Measurements from ENCODE around the gene KLHL24. TPM values are rescaled to one million over a fixed set of nuclear protein-coding genes. Genes with fewer than 3 reads are reported as not detected.

The KLHL24 gene
- total and polyA plus RNA-seq, 11 donors: 16.5 to 275 (median 199) TPM

GRCh38 chr3:183725387-183725786, 90.0 kb downstream of the KLHL24 start:
- no peaks in the 10 kb centered on the region for H3K9me3 ChIP-seq
- no peak overlapping the region for H3K4me3 ChIP-seq
- no peak overlapping the region for H3K27ac ChIP-seq
- no peaks in the 10 kb centered on the region for H3K4me1 ChIP-seq
- H3K27me3 ChIP-seq: no peaks in the 10 kb centered on the region
- H3K36me3 ChIP-seq: peaks cover 0 to 100% (median 99%) of the 10 kb centered on the region in 9 donors
- DNase-seq (no peak), ATAC-seq (no peak)
- no peak for TF ChIP-seq CTCF (IDR thresholded peaks at IDR 0.05)
- no peak for TF ChIP-seq POLR2A (IDR thresholded peaks at IDR 0.05)
- intact Hi-C loops (cut with DNase I): no loop called here
- 64 to 99% (median 82%) methylated on average over 6 of the region's 6 CpGs for WGBS, 4 donors

- no peak overlapping the region for H3K27ac ChIP-seq
- H3K36me3 ChIP-seq: peaks cover 0 to 100% (median 95%) of the 10 kb centered on the region in 9 donors
- intact Hi-C loops (cut with DNase I): no loop called here
- no peaks in the 10 kb centered on the region for H3K9me3 ChIP-seq
- no peaks in the 10 kb centered on the region for H3K27me3 ChIP-seq
- H3K4me1 ChIP-seq: no peaks in the 10 kb centered on the region
- no peak overlapping the region for H3K4me3 ChIP-seq
- TF ChIP-seq POLR2A (IDR thresholded peaks at IDR 0.05): no peak
- TF ChIP-seq CTCF (IDR thresholded peaks at IDR 0.05): no peak
- 88 to 96% (median 95%) methylated on average over 1 of the region's 1 CpG for WGBS, 4 donors
- ATAC-seq (no peak), DNase-seq (no peak)
These were observed 92.8 kb downstream of the KLHL24 start for GRCh38 chr3:183728204-183728603.

- peaks cover 0 to 99% (median 85%) of the 10 kb centered on the region in 9 donors for H3K36me3 ChIP-seq
- no peak for DNase-seq
These were observed 94.9 kb downstream of the KLHL24 start for GRCh38 chr3:183730361-183730760.

GRCh38 chr3:183731611-183732010, 96.2 kb downstream of the KLHL24 start:
- Histone ChIP-seq H3K9me3 (no peaks in the 10 kb centered on the region), H3K27ac (no peak overlapping the region), H3K36me3 (peaks cover 0 to 98% (median 79%) of the 10 kb centered on the region in 9 donors), H3K27me3 (no peaks in the 10 kb centered on the region), H3K4me3 (no peak overlapping the region), H3K4me1 (peaks cover 0 to 7% (median 3%) of the 10 kb centered on the region in 12 donors)
- no peak for DNase-seq
- no peak for TF ChIP-seq CTCF (IDR thresholded peaks at IDR 0.05)
- 93 to 96% (median 95%) methylated on average over 5 of the region's 5 CpGs for WGBS, 4 donors
- intact Hi-C loops (cut with DNase I): no loop called here
- ATAC-seq: no peak

More at GRCh38 chr3:183730361-183730760, 94.9 kb downstream of the KLHL24 start:
- Histone ChIP-seq H3K4me3 (no peak overlapping the region), H3K9me3 (no peaks in the 10 kb centered on the region), H3K4me1 (peaks cover 0 to 7% (median 3%) of the 10 kb centered on the region in 12 donors), H3K27ac (no peak overlapping the region), H3K27me3 (no peaks in the 10 kb centered on the region)
- WGBS, 4 donors: 87 to 100% (median 89%) methylated on average over 2 of the region's 2 CpGs
- ATAC-seq: no peak
- TF ChIP-seq POLR2A (IDR thresholded peaks at IDR 0.05): no peak
- TF ChIP-seq CTCF (IDR thresholded peaks at IDR 0.05): no peak
- intact Hi-C loops (cut with DNase I): no loop called here
